GM19023 (cell line): ENCODE results near the gene LIM2.

Source experiments
- ATAC-seq: cut with Tn5 transposase; IDR thresholded peaks from one replicate; pipeline ENCODE4 v1.9.1; 2021; ENCODE audit warnings: mild to moderate bottlenecking, moderate library complexity; ENCODE audit not compliant: unreplicated experiment

LIM2 gene

DNA sequence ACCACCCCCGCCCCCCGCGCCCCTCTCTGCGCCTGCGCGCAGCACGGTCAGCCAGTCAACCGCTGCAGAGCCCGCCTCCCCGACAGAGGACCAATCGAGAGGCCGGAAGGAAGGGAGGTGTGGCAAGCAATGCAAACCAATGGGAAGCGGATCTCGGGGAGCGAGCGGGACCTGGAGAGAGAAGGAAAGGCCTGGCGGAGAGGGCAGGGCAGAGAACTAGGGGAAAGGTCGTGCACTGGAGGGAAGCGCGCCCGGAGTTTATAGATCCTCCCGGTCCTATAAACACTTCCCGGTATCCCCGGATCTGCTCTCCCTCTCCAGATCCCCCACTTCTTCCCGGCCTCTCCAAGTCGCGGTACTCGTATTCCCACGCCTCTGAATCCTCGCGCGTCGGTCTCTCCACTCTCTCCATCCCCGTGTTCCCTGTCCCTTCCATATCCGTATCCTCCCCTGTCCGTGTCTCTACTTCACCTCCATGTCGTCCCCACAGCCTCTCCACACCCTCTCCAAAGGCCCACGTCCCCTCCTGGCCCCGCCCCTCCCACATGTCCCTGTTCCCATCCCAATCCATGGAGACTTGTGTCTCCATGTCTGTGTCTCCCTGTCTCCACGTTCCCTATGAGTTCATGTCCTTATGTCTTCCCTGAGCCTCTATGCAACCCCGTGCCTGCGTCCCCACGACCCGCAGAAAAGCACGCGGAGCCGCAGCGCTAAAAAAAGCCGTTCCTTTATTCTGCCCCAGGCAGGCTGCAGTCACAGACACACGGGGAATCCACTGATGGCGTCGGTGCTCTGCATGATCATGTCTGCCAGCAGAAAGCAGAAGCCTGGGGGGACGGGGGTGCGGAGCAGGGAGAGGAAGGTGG, 21.2 kb downstream of the LIM2 start:
- ATAC-seq: peak; percentile 41

GRCh38 chr19:51365965-51366388, 21.8 kb downstream of the LIM2 start, which contains the start of gene ETFB:
TSS of gene ETFB (minus strand) at chr19:51366388. CDS start at chr19:51366326, 62 bp downstream.
- ATAC-seq: no peak

GRCh38 chr19:51365211-51365964, 22.4 kb downstream of the LIM2 start:
- no peak for ATAC-seq

- ATAC-seq: no peak
These were observed 23.3 kb downstream of the LIM2 start for GRCh38 chr19:51364200-51365106.

- no peak for ATAC-seq
These were observed 26.5 kb downstream of the LIM2 start for GRCh38 chr19:51361239-51361638.

- no peak for ATAC-seq
These were observed 28.5 kb downstream of the LIM2 start for GRCh38 chr19:51359294-51359693.

- no peak for ATAC-seq
These were observed 29.8 kb downstream of the LIM2 start for GRCh38 chr19:51357952-51358351.

DNA sequence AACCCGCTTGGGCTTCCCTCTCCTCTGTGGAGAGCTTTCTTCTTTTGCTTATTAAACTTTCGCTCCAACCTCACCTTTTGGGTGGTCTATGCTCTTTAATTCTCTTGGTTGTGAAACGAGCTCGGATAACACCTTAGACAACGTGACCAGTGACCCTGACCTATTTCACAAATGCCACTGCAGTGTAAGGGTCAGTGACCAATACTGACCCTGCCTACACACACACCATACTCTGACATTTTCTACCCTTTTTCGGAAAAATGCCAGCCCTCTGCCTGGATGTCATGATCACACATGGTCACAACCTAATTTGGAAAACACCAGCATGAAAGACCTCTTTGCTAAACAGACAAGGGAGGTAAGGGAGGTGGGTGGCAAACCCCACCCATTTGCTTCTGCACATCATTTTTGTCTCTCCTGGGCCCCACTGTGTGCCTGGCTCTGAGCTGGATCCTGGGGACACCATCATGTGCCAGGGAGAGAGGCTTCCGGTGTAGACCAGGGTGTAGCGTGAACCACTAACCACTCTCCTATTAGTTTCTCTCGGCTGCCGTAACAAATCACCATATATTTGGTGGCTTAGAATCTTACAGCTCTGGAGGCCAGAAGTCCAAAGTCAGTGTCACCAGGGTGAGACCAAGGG, 31.5 kb downstream of the LIM2 start:
- no peak for ATAC-seq

DNA sequence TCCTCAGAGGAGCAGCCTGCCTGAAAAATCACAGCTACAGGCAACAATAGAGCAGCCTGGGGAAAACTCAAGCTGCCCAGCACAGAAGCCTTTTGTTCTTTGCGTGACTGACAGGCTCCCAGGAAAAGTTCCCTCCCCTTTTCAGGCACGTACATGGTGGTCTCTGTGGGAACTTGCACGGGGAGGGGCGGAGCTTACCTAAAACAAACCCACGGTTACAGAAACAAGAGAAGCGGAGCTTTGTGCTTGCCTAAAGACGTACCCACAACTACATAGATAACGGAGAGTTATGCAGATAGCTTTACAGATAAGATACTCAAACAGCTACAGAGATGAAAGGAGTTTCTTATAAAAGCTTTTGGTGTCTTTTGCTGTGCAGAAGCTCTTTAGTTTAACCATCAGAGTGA, 33.0 kb downstream of the LIM2 start:
- ATAC-seq: no peak

DNA sequence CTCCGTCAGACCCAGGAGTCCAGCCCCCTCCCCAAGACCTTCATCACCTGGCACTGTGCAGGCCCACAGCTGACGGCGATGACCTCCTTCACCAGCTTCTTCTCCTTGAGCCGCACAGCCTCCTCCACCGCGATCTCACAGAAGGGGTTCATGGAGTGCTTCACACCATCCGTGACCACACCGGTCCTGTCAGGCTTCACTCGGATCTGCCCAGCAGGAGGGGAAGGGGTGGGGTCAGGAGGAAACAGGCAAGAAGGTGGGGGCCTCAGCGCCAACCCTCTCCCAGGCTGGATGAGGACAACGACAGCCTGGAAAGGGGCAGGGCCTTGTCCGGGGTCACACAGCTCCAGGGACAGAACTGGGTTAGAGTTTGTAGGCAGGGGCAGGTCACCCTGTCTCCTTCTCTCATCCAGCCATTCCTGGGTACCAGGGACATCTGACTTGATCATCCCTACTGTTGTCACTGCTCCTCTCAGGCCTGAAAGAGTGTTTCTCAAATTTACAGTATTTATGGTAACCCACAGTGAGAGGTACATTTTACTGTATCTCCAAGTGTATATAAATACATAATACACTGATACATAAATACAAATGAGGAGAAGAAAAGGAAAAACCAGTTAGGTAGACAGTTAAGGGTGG, 33.6 kb downstream of the LIM2 start:
- no peak for ATAC-seq

GRCh38 chr19:51352783-51353360, 34.9 kb downstream of the LIM2 start:
- no peak for ATAC-seq

DNA sequence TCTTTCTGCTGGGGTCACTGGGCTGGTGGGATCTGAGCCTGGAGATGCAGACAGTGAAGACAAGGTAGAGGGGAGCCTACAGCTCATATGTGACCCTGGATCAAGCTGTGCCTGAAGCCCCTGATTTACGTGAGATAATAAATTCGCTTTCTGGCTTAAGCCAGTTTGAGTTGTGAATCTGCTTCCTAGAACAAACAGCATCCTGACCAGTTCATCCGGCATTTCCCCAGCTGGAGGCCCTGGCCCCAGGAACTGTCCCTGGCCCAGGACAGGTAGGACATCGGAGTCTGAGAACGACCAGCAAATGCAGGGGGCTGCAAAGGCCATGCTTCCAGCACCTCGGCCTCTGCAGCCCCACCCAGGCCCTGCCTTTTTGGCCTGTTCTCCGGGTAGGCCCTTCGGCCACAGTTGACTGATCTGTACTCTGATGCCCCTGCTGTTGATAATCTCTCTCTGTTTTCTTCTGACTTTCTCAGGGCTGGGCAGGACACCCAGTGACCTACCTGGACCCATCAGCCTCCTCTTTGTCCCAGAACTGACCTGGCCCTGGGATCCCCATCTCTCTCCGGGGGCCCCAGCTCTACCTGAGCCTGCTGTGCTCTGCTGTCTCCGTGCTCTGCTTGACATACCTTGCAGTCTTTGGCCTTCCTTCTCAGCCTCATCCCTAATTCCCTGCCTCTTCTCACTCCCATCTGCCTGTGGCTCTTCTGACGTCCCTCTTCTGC, 36.3 kb downstream of the LIM2 start:
- ATAC-seq: no peak

DNA sequence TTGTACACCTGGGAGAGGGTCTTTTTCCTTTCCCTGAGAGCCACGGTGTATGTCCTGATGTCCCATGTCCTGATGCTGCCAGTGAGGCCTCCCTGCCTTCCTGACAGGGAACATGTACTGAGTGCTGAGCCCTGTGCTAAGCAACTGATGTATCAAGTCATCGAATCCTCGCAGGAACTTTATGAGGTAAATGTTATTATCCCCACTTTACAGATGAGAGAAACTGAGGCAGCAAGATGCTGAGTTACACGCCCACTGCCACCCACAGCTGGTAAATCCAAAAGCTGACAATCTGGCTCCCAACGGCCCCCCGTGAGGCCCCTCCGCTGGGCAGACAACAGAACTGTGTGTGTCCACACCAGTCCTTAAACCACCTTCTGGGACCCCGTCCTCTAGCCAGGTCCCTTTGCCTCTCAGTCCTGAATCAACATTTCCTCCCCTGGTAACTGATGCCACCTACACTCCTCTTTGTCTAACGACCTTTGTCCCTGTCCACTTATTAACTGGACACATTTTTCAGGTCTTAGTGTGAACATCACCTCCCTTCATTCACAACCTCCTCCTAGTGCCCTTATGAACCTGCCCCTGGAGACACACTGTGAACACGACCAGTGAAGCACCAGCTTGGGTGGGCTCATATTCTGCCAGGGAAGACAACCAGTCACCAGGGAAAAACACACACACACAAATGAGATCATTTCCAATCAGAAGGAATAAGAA, 40.4 kb downstream of the LIM2 start:
- no peak for ATAC-seq

DNA sequence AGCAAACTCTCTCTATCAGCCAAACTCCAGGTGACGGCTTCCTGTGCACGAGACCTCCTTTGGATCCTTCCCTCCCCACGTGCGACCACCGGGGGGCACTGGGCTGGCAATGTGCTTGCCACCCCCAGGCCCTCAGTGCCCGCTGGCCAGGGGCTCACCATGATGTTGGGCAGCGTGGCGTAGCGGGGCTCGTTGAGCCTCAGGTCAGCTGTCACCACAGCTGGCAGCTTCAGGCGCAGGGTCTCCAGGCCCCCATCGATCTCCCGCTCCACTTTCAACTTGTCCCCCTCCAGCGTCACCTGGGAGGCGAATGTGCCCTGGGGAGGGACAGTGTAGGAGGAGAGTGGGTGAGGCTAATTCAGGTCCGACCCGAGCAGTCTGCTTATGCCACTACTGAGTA, 41.0 kb downstream of the LIM2 start:
- no peak for ATAC-seq

DNA sequence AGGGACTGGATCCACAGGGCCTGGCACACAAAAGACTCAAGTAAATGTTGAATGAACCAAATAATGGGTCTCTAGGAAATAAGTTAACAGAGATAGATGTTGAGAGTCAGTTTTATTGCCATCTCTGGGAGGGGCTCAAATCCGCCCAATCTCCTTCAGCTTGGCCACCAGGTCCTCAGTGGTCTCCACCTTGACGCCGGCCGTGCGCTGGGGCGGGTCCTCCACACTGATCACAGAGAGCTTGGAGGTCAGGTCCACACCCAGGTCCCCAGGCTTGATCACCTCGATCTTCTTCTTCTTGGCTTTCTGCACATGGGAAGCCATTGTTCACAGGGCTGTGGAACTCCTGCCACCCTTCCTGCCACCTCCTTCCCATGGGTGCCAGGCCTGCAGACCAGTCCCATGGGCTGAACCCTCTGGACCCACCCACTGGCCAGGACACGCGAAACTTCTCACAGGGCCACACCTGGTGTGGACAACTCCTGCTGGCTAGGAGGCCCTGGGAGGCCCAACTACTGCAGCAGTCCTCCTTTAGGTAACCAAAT, 42.6 kb downstream of the LIM2 start:
- ATAC-seq: no peak

- ATAC-seq: no peak
These were observed 44.9 kb downstream of the LIM2 start for GRCh38 chr19:51342631-51343569.

DNA sequence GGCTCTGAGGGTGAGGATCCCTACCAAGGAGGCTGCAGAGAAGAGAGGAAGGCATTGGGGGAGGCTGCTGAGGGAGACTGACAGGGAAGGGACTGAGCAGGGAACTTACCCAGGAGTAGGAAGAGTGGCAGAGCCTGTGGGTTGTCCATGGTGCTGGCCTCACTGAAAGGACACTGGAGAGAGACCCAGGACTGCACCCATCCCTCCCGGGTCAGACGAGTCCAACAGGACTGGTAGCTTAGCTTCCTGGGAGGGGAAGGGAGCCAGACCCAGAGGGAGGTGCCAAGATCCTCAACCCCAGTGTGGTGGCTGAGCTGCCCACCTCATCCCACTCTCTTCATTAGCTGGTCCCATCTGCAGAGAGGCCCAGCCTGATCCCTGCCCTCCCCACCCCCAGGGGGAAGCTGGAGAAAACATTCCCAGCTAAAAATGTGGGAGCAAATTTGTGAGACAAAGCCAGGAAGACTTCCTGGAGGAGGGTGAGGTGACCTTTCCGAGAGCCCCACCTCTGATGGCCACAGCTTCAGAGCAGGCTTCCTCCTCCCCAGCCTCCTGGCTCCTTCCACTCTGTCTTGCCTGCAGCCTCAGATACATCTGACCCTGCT, 45.7 kb downstream of the LIM2 start, which contains the start of gene VSIG10L:
TSS of gene VSIG10L (minus strand) at position 164 of the 605 bp plus-strand sequence. CDS start at position 149, 15 bp downstream.
- no peak for ATAC-seq
